CD4-positive, CD25-positive, alpha-beta regulatory T cell (primary cell): Measurements from ENCODE around the gene PER1. TPM values are rescaled to one million over a fixed set of nuclear protein-coding genes. Genes with fewer than 3 reads are reported as not detected.
A peak's percentile ranks its signal among the peaks of the same experiment; 100 is the strongest.

ENCODE experiments used
- ATAC-seq, 2 donors: fragments of 150-1000 bp; cut with Tn5 transposase; one replicate each; pipeline ENCODE4 v1.10.0; 2021; ENCODE audit warnings: low read depth in 2 of 2, moderate number of reproducible peaks in 2 of 2, moderate library complexity in 1 of 2
- DNase-seq, 3 donors: peaks; one replicate each; pipeline versions ENCODE4 v3.0.0 to v3.0.0-alpha.2; 2012 to 2022; ENCODE audit warnings: mixed read lengths in 1 of 3
- H3K27ac ChIP-seq: one replicate; pipeline ENCODE4 v1.7.0; 2013; ENCODE audit warnings: mild to moderate bottlenecking, low read length; ENCODE audit not compliant: insufficient read depth, poor library complexity, severe bottlenecking
- H3K27me3 ChIP-seq: one replicate; pipeline ENCODE4 v1.7.0; 2013; ENCODE audit warnings: low read length; ENCODE audit not compliant: control insufficient read depth, insufficient read depth
- H3K36me3 ChIP-seq: one replicate; pipeline ENCODE4 v1.7.0; 2013; ENCODE audit warnings: mild to moderate bottlenecking, low read length, moderate library complexity; ENCODE audit not compliant: control insufficient read depth, insufficient read depth
- H3K4me1 ChIP-seq: 2 replicates; pipeline ENCODE4 v1.7.0; 2013; ENCODE audit warnings: mild to moderate bottlenecking, low read length; ENCODE audit not compliant: insufficient read depth, control insufficient read depth, poor library complexity, severe bottlenecking
- H3K4me3 ChIP-seq: one replicate; pipeline ENCODE4 v1.7.0; 2013; ENCODE audit warnings: low read depth, mild to moderate bottlenecking, low read length, moderate library complexity
- H3K9me3 ChIP-seq, 2 experiments: 1 replicate in 1 of 2; 2 replicates in 1 of 2; pipeline ENCODE4 v1.7.0; 2013; ENCODE audit warnings: low read length in 2 of 2, mild to moderate bottlenecking in 1 of 2, moderate library complexity in 1 of 2; ENCODE audit not compliant: control insufficient read depth in 2 of 2
- H3K27ac Mint-ChIP-seq, 3 donors: one replicate each; pipeline ENCODE4 v1.8.0; 2020 to 2022; ENCODE audit warnings: mild to moderate bottlenecking in 3 of 3, mixed read lengths in 3 of 3, moderate library complexity in 2 of 3
- H3K27me3 Mint-ChIP-seq: one replicate; pipeline ENCODE4 v1.8.0; 2022; ENCODE audit warnings: mild to moderate bottlenecking, mixed read lengths
- H3K36me3 Mint-ChIP-seq: one replicate; pipeline ENCODE4 v1.8.0; 2020; ENCODE audit warnings: mixed read lengths
- H3K4me1 Mint-ChIP-seq, 4 donors: one replicate each; pipeline ENCODE4 v1.8.0; 2020 to 2022; ENCODE audit warnings: mixed read lengths in 4 of 4, mild to moderate bottlenecking in 1 of 4
- H3K4me3 Mint-ChIP-seq, 4 donors: one replicate each; pipeline ENCODE4 v1.8.0; 2020 to 2022; ENCODE audit warnings: mild to moderate bottlenecking in 4 of 4, mixed read lengths in 4 of 4, moderate library complexity in 3 of 4
- H3K9me3 Mint-ChIP-seq, 7 donors: one replicate each; pipeline ENCODE4 v1.8.0; 2020 to 2022; ENCODE audit warnings: mixed read lengths in 7 of 7, mild to moderate bottlenecking in 3 of 7, moderate library complexity in 2 of 7
- polyA plus RNA-seq, 4 donors: library from polyadenylated mRNA; unstranded; fragments of 300-500 nt; fragmentation: Illumina TruSeq; gene quantifications; one replicate each; pipeline ENCODE4 v1.2.3, GENCODE V29; 2021
- total RNA-seq: library from RNA; stranded (reverse); gene quantifications from one replicate; pipeline ENCODE4 v1.2.3, GENCODE V29; 2022

Gene PER1
- total and polyA plus RNA-seq, 5 donors from 2014 or later = 4.8 to 1,740 (median 6.9) TPM

DNA sequence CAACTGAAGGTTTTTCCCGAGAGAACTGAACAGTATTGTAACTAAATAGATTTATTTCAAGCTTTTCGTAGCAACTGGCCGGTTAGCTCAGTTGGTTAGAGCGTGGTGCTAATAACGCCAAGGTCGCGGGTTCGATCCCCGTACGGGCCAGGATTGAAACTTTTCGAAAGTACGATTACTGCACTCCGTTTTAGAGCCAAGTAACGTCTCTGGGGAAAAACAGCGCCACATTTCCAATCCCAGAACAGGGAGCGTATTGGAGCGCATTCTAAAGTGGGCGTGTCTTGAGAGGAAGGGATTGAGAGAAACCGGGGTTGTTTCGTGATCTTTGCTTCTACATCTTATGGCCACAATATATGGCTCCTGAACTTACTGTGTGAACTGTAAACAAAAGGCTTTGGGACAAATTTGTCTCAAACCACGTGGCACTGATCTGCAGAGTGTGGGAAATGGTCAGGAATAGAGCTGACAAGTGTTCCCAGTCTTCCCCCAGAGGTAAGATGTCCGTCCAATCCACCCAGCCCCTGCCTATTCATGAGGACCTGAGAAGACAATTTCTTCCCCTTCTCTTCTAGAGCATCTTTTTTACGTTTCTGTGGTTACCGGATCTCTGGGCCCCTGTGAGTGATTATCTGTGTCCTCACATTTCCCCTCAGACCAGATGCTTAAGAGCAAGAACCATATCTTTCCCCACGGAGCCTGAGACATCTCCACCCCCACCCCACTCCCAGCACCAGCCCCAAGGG lies 35.5 kb upstream of the PER1 start:
- Mint-ChIP-seq H3K4me1 (peaks cover 4 to 18% (median 12%) of the 10 kb centered on the region in 4 donors), H3K4me3 (no peak overlapping the region), H3K36me3 (no peaks in the 10 kb centered on the region), H3K27me3 (peaks cover 10% of the 10 kb centered on the region), H3K9me3 (no peaks in the 10 kb centered on the region), H3K27ac (no peak overlapping the region)
- DNase-seq (peak; percentile 81 to 92 (median 91)), ATAC-seq (peak; percentile 3 to 16)
- Histone ChIP-seq H3K9me3 (no peaks in the 10 kb centered on the region), H3K4me3 (peak overlapping the region; percentile 91), H3K27ac (peak overlapping the region; percentile 89), H3K4me1 (peaks cover 44% of the 10 kb centered on the region), H3K36me3 (no peaks in the 10 kb centered on the region), H3K27me3 (no peaks in the 10 kb centered on the region)

DNA sequence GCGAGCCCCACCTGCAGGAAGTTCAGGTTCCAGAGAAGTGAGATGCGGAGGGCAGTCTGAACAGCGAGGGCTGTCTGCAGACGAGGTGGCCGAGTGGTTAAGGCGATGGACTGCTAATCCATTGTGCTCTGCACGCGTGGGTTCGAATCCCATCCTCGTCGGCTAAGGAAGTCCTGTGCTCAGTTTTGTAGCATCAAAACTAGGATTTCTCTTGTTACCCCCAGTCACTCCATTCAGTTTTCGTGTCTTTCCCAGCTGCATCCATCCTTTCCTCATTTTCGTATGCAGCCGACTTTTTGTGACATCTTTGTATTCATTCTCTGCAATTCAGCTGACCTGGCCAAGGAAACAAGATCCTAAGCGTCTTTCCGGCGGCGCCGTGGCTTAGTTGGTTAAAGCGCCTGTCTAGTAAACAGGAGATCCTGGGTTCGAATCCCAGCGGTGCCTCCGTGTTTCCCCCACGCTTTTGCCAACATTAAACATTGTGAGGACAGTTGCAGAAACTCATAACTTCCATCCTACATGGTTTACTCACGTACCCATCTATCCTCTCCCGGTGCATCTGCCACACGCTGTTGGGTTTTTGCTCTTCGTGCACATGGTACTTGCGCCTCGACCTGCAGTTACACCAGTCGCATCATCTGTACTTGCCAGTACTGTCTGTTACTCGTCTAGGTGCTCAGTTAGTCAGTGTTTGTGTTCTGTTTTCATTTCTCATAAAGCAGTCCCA lies 34.7 kb upstream of the PER1 start:
- no peaks in the 10 kb centered on the region for H3K36me3 Mint-ChIP-seq
- H3K9me3 ChIP-seq = no peaks in the 10 kb centered on the region
- peaks cover 4 to 21% (median 14%) of the 10 kb centered on the region in 4 donors for H3K4me1 Mint-ChIP-seq
- H3K27ac Mint-ChIP-seq = no peak overlapping the region
- H3K27me3 Mint-ChIP-seq = peaks cover 13% of the 10 kb centered on the region
- H3K9me3 Mint-ChIP-seq = no peaks in the 10 kb centered on the region
- ATAC-seq (peak; percentile 34 to 39), DNase-seq (peak; percentile 72 to 93 (median 91))
- H3K4me3 ChIP-seq = peak overlapping the region; percentile 91
- no peaks in the 10 kb centered on the region for H3K27me3 ChIP-seq
- H3K4me3 Mint-ChIP-seq = no peak overlapping the region
- peak overlapping the region; percentile 89 for H3K27ac ChIP-seq
- peaks cover 36% of the 10 kb centered on the region for H3K4me1 ChIP-seq
- no peaks in the 10 kb centered on the region for H3K36me3 ChIP-seq

DNA sequence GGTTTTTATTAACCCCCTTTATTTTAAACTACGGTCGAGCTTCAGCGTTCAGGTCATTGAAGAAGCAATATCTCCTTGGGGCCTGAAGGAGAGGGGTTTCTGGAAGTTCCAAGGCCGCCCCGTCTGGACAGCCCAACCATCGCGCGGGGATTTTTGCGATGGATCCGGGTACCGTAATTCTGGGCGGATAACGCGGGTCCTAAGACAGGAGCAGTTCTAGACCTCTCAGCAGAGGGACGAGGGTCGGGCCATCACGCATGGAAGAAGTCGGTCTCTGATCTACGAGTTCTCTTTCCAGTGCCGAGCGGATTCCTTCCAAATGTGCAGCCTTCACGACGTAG lies 34.2 kb upstream of the PER1 start:
- no peak for ATAC-seq
- H3K27ac Mint-ChIP-seq = no peak overlapping the region
- H3K4me3 ChIP-seq = peak overlapping the region; percentile 91
- peaks cover 31% of the 10 kb centered on the region for H3K4me1 ChIP-seq
- H3K27me3 Mint-ChIP-seq = peaks cover 16% of the 10 kb centered on the region
- H3K36me3 Mint-ChIP-seq = no peaks in the 10 kb centered on the region
- H3K36me3 ChIP-seq = no peaks in the 10 kb centered on the region
- peaks cover 4 to 23% (median 16%) of the 10 kb centered on the region in 4 donors for H3K4me1 Mint-ChIP-seq
- H3K9me3 Mint-ChIP-seq = no peaks in the 10 kb centered on the region
- no peak overlapping the region for H3K4me3 Mint-ChIP-seq
- no peaks in the 10 kb centered on the region for H3K27me3 ChIP-seq
- peak overlapping the region; percentile 89 for H3K27ac ChIP-seq
- no peaks in the 10 kb centered on the region for H3K9me3 ChIP-seq
- no peak for DNase-seq

DNA sequence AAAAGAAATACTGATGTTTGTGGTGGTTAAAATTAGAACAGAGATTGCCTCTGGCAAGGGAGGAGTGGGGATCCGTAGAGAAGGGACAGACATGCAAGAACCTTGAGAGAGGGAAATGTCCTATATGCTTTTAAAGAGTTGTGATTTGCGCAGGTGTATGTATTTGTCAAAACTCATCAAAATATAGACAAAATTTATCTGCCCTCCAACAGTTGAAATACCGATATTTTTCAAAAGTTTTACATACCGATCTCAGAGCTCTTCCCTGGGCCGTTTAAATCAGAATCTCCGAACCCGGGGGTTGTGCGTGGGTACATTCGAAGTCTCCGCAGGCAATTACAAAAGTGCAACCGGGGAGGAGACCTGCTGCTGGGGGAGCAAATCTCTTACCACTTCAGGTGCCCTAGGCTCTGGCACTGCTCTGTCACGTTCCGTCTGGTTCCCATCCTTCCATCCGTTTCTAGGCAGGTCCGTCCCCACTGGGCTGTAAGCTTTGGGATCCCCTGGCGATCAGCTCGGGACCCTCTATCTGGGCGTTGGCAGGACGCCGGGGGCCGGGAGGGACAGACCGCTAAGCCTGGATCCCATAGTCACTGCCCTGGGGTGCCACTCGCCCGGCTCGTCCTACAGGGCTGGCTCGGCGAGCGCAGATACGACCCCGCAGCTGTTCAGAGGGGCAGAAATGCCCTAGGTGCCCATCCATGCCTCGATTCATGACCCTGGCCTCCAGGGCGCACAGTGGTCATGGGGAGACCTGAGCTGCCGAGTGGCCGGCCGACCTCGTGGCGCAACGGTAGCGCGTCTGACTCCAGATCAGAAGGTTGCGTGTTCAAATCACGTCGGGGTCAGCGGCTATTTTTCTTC lies 33.6 kb upstream of the PER1 start:
- no peak overlapping the region for H3K27ac Mint-ChIP-seq

DNA sequence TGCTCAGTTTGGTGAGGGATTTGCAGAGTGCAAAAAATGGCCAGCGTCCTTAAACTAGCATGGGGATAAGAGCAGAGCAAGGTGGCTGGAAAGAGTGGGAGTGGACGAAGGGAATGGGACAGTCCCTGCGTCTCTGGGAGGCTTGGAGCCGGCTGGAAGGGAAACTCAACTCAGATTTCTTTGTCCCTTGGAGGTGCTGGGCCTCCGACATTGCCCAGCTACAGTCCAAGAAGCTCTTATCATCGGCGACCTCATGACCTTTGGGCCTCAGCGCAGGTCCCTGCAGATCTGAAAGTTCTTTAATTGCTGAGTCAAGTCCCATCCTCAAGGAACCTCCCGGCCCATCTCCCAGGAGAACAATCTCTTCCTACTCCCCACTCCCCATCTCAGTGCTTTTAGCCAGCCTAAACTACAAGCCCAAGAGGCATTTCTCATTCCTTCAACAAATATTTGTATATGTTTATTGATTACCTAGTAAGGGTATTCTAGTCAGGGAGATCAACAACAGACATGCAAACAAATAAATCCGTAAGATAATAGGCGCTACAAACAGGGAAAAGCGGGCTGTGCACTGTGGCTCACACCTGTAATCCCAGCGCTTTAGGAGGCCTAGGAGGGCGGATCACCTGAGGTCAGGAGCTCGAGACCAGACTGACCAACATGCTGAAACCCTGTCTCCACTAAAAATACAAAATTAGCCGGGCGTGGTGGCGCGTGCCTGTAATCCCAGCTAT lies 25.0 kb upstream of the PER1 start:
- Mint-ChIP-seq H3K4me3 (peak overlapping the region; percentile 89 to 95 (median 93)), H3K9me3 (peaks cover 0 to 3% (median 0%) of the 10 kb centered on the region in 7 donors), H3K4me1 (peaks cover 14 to 56% (median 31%) of the 10 kb centered on the region in 4 donors), H3K36me3 (no peaks in the 10 kb centered on the region), H3K27ac (peak overlapping the region; percentile 26 to 99 (median 96)), H3K27me3 (peaks cover 5% of the 10 kb centered on the region)
- DNase-seq = no peak
- Histone ChIP-seq H3K36me3 (no peaks in the 10 kb centered on the region), H3K4me1 (peaks cover 33% of the 10 kb centered on the region), H3K27me3 (no peaks in the 10 kb centered on the region), H3K4me3 (peak overlapping the region; percentile 64), H3K9me3 (no peaks in the 10 kb centered on the region), H3K27ac (peak overlapping the region; percentile 81)
- ATAC-seq = no peak

More for the DNA sequence above, 33.6 kb upstream of the PER1 start:
- Mint-ChIP-seq H3K36me3 (no peaks in the 10 kb centered on the region), H3K9me3 (no peaks in the 10 kb centered on the region), H3K4me3 (no peak overlapping the region), H3K27me3 (peaks cover 16% of the 10 kb centered on the region), H3K4me1 (peaks cover 3 to 23% (median 14%) of the 10 kb centered on the region in 4 donors)
- Histone ChIP-seq H3K4me3 (peak overlapping the region; percentile 91), H3K4me1 (peaks cover 29% of the 10 kb centered on the region), H3K9me3 (no peaks in the 10 kb centered on the region), H3K27me3 (no peaks in the 10 kb centered on the region), H3K27ac (peak overlapping the region; percentile 89), H3K36me3 (no peaks in the 10 kb centered on the region)
- ATAC-seq (peak; percentile 3 to 7), DNase-seq (peak; percentile 75 to 88 (median 80))

DNA sequence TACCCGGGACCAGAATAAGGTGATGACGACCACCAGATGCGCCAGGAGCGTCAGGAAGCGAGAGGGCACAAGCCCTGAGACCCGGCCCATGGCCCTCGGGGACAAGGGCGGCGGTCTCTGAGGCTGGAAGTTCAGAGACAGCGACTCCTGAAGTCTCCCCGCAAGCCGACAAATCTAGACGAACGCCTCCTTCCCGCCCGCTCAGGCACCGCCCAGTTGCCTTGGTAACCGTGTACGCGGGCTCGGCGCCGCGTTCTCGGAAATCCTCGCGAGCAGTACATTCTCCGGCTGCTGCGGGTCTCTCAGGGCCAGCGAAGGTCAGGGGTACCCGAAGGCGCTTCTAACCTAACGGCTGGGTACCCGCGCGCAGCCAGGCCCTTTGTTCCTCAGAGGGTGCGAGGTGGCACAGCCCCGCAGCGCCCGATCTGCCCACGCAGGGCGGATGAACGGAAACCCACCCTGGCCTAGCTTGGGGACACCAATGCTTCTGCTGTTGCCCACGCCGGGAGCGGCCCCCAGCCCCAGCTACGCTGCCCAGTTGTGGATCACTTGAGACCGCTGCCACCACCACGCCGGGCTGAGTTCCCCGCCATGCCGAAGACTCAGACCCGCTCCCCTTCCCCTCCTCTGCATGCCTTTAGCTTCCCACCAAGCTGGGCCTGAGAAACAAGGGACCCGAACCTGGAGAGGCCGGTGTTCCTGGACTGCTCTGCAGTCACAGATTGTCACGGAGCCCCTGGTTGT lies 24.2 kb upstream of the PER1 start, which contains the start of gene TMEM107:
TSS of gene TMEM107 (minus strand) at position 184 of the 744 bp plus-strand sequence. CDS start at position 90, 94 bp downstream.
- Mint-ChIP-seq H3K27ac (peak within 1 kb of the TSS; percentile 88 to 99 (median 96)), H3K27me3 (no peaks in the 10 kb centered on the region), H3K4me3 (peak within 1 kb of the TSS; percentile 89 to 95 (median 93)), H3K4me1 (peaks cover 14 to 57% (median 28%) of the 10 kb centered on the region in 4 donors), H3K9me3 (peaks cover 0 to 3% (median 0%) of the 10 kb centered on the region in 7 donors), H3K36me3 (no peaks in the 10 kb centered on the region)
- no peaks in the 10 kb centered on the region for H3K9me3 ChIP-seq
- ATAC-seq (peak; percentile 55 to 57), DNase-seq (peak; percentile 84 to 91 (median 86))
- H3K36me3 ChIP-seq = no peaks in the 10 kb centered on the region
- H3K4me1 ChIP-seq = peaks cover 33% of the 10 kb centered on the region
- H3K27me3 ChIP-seq = no peaks in the 10 kb centered on the region
- H3K4me3 ChIP-seq = peak within 1 kb of the TSS; percentile 64
- peak within 1 kb of the TSS; percentile 81 for H3K27ac ChIP-seq
